Rectal smooth muscle tissue (tissue), 1 donor: ENCODE data around the gene SERPINA9.

Experiments used
- H3K27ac ChIP-seq: one replicate; pipeline ENCODE4 v1.7.0; 2013; ENCODE audit warnings: low read depth, low read length, inconsistent platforms
- H3K27me3 ChIP-seq: one replicate; pipeline ENCODE4 v1.7.0; 2013; ENCODE audit warnings: low read length; ENCODE audit not compliant: control insufficient read depth, insufficient read depth
- H3K36me3 ChIP-seq: one replicate; pipeline ENCODE4 v1.7.0; 2013; ENCODE audit warnings: low read length; ENCODE audit not compliant: control insufficient read depth, insufficient read depth
- H3K4me1 ChIP-seq: one replicate; pipeline ENCODE4 v1.7.0; 2013; ENCODE audit warnings: low read length; ENCODE audit not compliant: control insufficient read depth, insufficient read depth
- H3K4me3 ChIP-seq: one replicate; pipeline ENCODE4 v1.7.0; 2013; ENCODE audit warnings: low read length
- H3K9ac ChIP-seq: one replicate; pipeline ENCODE4 v1.7.0; 2013; ENCODE audit warnings: low read length

SERPINA9 gene

DNA sequence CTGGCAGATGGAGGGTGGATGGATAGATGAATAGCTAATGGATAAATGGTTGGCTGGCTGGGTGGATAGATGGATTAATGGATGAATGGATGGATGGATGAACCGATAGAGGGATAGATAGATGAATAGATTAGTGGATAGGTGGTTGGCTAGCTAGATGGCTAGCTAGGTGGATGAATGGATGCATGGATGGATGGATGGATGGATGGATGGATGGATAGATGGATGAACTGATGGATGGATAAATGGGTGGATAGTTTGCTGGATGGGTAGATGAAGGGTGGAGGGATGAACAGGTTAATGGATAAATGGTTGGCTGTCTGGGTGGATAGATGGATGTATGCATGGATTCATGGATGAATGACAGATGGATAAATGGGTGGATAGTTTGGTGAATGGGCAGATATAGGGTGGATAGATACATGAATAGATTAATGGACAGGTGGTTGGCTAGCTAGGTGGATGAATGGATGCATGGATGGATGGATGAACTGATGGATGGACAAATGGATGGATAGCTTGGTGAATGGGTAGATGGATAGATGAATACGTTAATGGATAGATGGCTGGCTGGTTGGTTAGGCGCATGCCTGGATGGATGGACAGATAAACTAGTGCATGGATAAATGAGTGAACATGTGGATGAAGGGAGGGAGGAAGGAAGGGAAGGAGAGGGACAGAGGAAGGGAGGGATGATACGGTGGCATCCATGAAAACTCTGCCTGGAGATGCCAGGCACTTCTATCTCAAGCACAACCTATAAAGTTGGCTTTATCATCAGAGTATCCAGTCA lies 8.1 kb downstream of the SERPINA9 start:
- H3K36me3 ChIP-seq = no peaks in the 10 kb centered on the region
- no peak overlapping the region for H3K4me3 ChIP-seq
- H3K27me3 ChIP-seq = no peaks in the 10 kb centered on the region
- no peak overlapping the region for H3K9ac ChIP-seq
- no peaks in the 10 kb centered on the region for H3K4me1 ChIP-seq
- no peak overlapping the region for H3K27ac ChIP-seq

DNA sequence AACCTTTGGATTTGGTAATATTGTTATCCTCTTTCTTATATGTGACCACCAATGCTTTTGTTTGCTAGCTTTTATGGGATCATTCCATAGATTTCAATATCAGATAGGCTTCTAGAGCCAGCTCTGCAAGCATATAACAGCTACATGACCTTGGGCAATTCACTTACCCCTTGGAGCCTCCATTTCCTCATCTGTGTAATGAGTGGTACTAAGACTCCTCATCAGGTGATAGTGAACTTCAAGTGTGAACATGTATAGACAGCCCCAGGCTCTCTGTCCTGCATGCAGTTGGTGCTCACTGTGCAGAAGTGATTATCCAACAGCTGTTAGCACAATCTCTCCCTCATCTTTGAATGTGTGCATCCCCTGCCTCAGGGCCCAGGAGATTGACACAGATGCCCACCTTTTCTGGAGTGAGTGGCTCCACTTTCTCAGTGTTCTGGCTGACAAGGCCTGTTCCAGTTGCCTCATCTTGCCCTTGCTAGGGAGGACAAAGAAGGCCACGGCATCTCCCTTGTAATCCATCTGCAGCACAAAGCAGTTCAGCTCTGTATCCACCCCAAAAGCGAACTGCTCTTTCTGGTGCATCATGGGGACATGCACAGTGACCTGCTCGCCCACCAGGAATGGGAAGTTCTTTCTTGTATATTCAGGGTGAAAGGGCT lies 9.2 kb downstream of the SERPINA9 start:
- Histone ChIP-seq H3K36me3 (no peaks in the 10 kb centered on the region), H3K9ac (no peak overlapping the region), H3K27me3 (no peaks in the 10 kb centered on the region), H3K4me3 (no peak overlapping the region), H3K27ac (no peak overlapping the region), H3K4me1 (no peaks in the 10 kb centered on the region)

DNA sequence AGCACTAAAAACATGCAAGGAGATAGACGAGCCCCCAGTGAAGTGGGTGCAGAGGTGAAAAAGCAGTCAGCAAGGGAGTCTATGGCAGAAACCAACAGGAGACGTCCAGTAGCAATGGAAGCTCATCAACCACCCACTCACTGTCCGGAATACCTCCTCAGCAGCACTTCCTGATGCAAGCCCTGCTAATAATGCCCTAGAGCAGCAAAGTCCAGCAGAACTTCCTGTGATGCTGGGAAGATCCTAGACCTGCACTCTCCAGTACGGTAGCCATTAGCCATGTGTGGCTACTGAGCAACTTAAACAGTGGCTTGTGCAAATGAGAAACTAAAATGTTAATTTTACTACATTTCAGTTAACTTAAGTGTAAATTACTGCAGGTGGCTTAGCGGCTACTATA lies 11.0 kb downstream of the SERPINA9 start:
- Histone ChIP-seq H3K4me3 (no peak overlapping the region), H3K4me1 (no peaks in the 10 kb centered on the region), H3K9ac (no peak overlapping the region), H3K27me3 (no peaks in the 10 kb centered on the region), H3K36me3 (no peaks in the 10 kb centered on the region), H3K27ac (no peak overlapping the region)

DNA sequence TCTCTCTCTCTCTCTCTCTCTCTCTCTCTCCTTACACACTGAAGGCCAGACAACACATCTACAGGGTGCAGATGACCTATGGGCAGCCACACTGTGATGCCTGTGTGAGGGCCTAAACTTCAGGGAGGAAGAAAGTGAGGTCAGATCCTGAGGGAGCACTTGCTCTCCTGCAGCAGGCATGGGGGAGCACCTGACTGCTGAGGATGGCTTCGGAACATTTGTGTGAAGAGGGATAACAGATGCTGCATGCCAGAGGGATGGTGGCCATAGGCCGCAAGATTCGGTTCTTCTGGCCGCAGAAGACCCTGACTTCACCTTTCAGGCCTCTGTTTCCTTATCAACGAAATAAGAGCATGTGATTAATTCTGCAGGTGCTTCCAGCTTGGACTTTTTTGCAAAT lies 11.7 kb downstream of the SERPINA9 start:
- Histone ChIP-seq H3K9ac (no peak overlapping the region), H3K36me3 (no peaks in the 10 kb centered on the region), H3K4me3 (no peak overlapping the region), H3K4me1 (no peaks in the 10 kb centered on the region), H3K27ac (no peak overlapping the region), H3K27me3 (no peaks in the 10 kb centered on the region)

DNA sequence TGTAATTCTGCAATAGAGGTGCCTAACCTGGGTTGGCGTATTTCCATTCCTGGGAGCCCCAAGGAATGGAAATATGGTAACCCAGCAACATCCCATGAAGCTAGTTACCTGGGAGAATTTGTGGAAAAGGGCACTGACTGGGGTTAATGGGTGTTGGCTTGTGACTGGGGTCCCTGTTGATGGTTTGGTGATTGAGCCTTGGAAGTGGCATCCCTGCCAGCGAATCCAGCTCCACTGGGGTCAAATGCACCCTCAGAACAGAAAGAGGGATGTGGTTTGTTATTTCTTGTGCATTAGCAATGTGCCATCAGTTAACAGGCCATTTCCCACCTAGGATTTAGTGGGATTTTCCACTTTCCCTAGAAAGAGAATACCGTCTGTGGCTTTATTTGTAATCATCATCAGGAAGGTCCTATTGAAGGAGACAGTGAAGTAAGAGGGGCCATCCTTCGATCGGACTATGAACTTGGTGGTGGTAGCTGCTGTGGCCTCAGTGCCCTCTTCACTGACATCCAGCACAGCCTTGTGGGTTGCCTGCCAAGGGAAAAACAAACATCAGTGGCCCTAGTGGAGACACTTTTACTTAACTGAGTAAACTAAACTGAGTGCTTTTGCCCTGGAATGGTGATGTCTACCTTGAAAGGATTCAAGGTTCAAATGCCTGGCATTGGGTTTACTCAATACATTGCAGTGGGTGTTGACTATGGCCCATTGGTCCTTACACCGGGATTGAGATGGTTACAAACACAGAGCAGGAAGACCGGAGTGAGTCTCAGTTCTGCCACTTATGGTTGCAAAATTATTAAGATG lies 13.0 kb downstream of the SERPINA9 start:
- H3K27ac ChIP-seq = no peak overlapping the region

DNA sequence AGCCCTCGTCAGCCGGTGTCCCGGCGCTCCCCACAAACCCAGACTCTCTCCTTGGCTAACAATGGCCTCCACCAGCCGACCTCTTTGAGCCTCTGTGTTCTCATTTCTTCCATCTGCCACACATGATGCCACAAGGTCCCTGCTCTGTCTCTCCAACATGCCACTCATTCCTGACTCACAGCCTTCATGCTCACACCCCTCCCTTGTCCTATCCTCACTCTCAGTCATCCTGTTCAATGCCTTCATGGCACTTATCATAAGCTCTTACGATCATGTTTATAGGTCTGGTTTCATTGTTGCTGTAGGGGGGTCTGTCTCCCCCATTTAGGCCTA lies 13.8 kb downstream of the SERPINA9 start:
- no peaks in the 10 kb centered on the region for H3K36me3 ChIP-seq
- H3K27ac ChIP-seq = no peak overlapping the region
- no peak overlapping the region for H3K4me3 ChIP-seq
- H3K9ac ChIP-seq = no peak overlapping the region
- H3K4me1 ChIP-seq = no peaks in the 10 kb centered on the region
- no peaks in the 10 kb centered on the region for H3K27me3 ChIP-seq

More for the DNA sequence above, 13.0 kb downstream of the SERPINA9 start:
- no peak overlapping the region for H3K4me3 ChIP-seq
- H3K36me3 ChIP-seq = no peaks in the 10 kb centered on the region
- no peaks in the 10 kb centered on the region for H3K4me1 ChIP-seq
- no peaks in the 10 kb centered on the region for H3K27me3 ChIP-seq
- no peak overlapping the region for H3K9ac ChIP-seq

DNA sequence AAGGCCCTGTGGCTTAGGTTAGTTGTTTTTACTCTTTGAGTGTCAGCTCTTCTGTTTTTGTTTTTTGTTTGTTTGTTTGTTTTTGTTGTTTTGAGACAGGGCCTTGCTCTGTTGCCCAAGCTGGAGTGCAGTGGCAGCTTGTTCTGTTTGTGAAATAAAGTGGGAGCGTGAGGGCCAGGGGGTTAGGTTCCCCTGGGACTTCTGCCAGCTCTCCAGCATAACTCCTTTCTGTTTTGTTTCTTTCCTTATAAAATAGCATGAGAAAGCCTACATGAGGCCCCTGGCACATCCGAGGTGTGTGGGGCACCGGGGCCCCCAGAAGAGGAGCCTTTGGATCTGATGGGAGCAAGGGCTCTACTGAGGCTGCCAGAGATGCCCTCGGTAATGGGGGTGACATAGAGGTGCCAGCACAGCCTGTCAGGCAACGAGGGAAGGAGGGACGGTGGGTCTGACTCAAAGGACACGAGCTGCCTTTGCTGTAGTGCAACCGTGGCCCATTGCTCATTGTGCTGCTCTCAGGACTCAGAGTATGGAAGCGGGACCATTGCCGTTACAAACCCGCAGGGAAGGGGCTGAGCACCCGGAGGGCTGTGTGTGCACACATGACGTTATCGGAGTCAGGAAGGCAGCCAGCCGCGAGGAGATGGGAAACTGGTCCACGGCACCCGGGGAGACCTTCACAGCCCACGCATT lies 14.3 kb downstream of the SERPINA9 start:
- Histone ChIP-seq H3K36me3 (no peaks in the 10 kb centered on the region), H3K27me3 (no peaks in the 10 kb centered on the region), H3K4me3 (no peak overlapping the region), H3K27ac (no peak overlapping the region), H3K9ac (no peak overlapping the region), H3K4me1 (no peaks in the 10 kb centered on the region)

DNA sequence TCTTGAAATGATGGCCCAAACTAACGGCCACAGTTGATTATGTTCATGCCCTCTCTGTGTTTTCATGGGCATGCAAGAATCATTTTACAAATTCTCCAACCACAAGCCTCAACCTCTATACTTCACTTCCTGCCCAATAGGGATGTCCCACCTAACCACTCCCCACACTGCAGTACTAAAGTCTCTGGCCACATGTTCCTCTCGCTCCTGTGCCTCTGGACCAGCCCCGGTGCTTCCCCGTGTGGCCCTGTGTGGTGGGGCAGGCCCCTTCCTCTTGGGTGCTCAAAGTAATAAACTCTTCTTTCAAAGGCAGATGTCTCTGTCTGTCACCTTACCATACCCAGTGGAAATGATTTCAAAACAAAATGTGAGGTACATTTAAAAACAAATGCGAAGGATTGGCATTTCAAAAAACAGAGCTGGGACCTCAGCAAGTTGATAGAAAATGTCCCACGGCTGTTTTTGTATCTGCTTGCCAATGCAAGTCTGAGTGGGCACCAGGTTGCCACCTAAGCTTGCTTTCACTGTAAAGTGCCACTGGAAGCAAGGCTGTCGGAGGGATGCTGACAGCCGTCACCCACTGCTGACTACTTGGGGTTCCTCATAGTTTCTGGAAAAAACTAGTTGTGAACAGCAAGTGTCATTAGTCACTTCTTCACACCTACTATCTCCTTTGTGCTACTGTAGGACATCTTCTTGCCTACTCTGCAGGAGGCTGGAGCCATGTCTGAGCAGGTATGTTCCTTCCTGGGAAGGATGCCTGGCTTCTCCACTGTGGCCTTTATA lies 15.2 kb downstream of the SERPINA9 start:
- H3K27ac ChIP-seq = no peak overlapping the region
- H3K9ac ChIP-seq = no peak overlapping the region

DNA sequence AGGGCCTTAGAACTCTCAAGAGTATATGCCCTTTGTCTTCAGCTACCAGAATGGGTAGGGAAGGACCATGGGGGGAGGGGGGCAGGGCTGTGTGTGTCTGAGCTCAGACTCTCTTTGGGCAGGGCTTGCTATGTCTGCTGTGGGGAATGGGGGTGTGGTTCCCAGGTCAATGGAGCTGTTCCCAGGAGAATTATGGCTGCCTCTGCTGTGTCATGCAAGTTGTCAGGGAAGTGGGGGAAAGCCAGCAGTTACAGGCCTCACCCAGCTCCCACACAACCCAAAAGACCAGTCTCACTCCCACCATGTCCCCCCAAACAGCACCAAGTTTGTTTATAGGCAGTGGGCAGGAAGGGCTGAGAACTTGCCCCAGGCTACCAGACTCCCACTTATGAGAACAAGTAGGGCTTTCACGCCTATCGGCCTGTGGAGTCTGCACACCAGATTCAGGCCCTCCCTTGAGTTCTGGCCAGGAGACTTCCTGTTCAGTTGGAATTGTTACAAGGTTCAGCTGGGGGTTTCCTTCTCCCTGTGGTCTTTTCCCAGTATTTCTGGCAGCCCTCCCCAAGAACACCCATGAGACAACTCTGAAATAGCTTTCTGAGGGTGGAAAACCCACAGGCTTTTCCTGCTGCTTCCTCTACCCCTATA lies 17.3 kb downstream of the SERPINA9 start:
- no peaks in the 10 kb centered on the region for H3K4me1 ChIP-seq
- no peaks in the 10 kb centered on the region for H3K27me3 ChIP-seq
- H3K36me3 ChIP-seq = no peaks in the 10 kb centered on the region
- H3K4me3 ChIP-seq = no peak overlapping the region
- no peak overlapping the region for H3K27ac ChIP-seq
- no peak overlapping the region for H3K9ac ChIP-seq

More for the DNA sequence above, 15.2 kb downstream of the SERPINA9 start:
- Histone ChIP-seq H3K27me3 (no peaks in the 10 kb centered on the region), H3K4me1 (no peaks in the 10 kb centered on the region), H3K36me3 (no peaks in the 10 kb centered on the region), H3K4me3 (no peak overlapping the region)

DNA sequence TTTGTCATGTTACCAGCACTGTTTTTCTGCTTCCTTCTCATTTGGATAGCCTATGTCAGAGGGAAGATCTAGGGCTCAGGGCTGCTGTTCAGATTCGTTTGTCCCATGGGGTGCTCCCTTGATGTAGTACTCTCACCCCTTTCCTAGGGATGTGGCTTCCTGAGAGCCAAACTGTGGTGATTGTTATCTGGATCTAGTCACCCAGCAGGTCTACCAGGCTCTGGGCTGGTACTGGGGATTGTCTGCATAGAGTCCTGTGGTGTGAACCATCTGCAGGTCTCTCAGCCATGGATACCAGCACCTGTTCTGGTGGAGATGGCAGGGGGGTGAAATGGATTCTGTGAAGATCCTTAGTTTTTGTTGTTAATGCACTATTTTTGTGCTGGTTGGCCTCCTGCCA lies 17.9 kb downstream of the SERPINA9 start:
- no peaks in the 10 kb centered on the region for H3K4me1 ChIP-seq
- no peak overlapping the region for H3K4me3 ChIP-seq
- H3K36me3 ChIP-seq = no peaks in the 10 kb centered on the region
- H3K27me3 ChIP-seq = no peaks in the 10 kb centered on the region
- no peak overlapping the region for H3K27ac ChIP-seq
- no peak overlapping the region for H3K9ac ChIP-seq

DNA sequence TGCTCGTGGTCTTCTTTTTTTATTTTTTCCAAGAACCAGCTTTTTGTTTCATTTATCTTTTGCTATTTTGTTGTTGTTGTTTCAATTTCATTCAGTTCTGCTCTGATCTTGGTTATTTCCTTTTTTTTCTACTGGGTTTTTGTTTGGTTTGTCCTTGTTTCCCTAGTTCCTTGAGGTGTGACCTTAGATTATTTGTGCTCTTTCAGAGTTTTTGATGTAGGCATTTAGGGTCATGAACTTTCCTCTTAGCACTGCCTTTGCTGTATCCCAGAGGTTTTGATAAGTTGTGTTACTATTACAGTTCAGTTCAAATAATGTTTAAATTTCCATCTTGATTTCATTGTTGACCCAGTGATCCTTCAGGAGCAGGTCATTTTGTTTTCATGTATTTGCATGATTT lies 20.1 kb downstream of the SERPINA9 start:
- Histone ChIP-seq H3K27me3 (no peaks in the 10 kb centered on the region), H3K27ac (no peak overlapping the region), H3K9ac (no peak overlapping the region), H3K4me1 (no peaks in the 10 kb centered on the region), H3K4me3 (no peak overlapping the region), H3K36me3 (no peaks in the 10 kb centered on the region)
